Endothelial cell of umbilical vein (primary cell): ENCODE measurements around the gene KIF26A. TPM values are rescaled to one million over a fixed set of nuclear protein-coding genes. Genes with fewer than 3 reads are reported as not detected.

Experiments
- BruUV-seq: library from RNA; stranded (reverse); fragments of 400-500 nt; replicated peaks from 2 replicates; lab custom pipeline; 2021; lab: Mats Ljungman, UMichigan
- CTCF ChIA-PET: fragments of 300-600, 350-600 bp; sonication (Branson Sonifier 250); formaldehyde crosslinking; loops from one replicate; lab custom pipeline; 2021; ENCODE audit warnings: antibody characterized with exemption, inconsistent platforms; lab: Charles Lee
- POLR2A ChIA-PET: fragments of 300-600, 350-600 bp; sonication (Branson Sonifier 250); formaldehyde crosslinking; loops from one replicate; lab custom pipeline; 2021; ENCODE audit warnings: antibody characterized with exemption, inconsistent platforms; lab: Charles Lee
- DNase-seq: peaks from one replicate; pipeline ENCODE4 v3.0.0-alpha.2; 2011; ENCODE audit warnings: low read depth, low spot score
- FAIRE-seq: peaks from 2 replicates; lab custom pipeline; 2011; peaks lifted over from hg19 to GRCh38; lab: Jason Lieb, UNC
- H2AFZ ChIP-seq: 2 replicates; pipeline ENCODE4 v1.6.0; 2012; ENCODE audit warnings: low read depth, low read length, control low read depth, inconsistent platforms
- H3K27ac ChIP-seq: 2 replicates; pipeline ENCODE4 v1.5.1; 2011; ENCODE audit warnings: low read depth, mild to moderate bottlenecking, control low read depth, low read length, moderate library complexity; ENCODE audit not compliant: insufficient read depth
- H3K27me3 ChIP-seq, 2 experiments: 2 replicates each; pipeline versions ENCODE4 v1.6.0 to v1.6.1; 2011; ENCODE audit warnings: low read length in 2 of 2, mixed read lengths in 1 of 2; ENCODE audit not compliant: control insufficient read depth in 2 of 2, insufficient read depth in 2 of 2
- H3K36me3 ChIP-seq, 2 experiments: 2 replicates in 1 of 2; 3 replicates in 1 of 2; pipeline ENCODE4 v1.5.1; 2011; ENCODE audit warnings: low read length in 2 of 2, mild to moderate bottlenecking in 1 of 2, moderate library complexity in 1 of 2; ENCODE audit not compliant: control insufficient read depth in 2 of 2, insufficient read depth in 2 of 2; ENCODE audit errors: extremely low read depth in 1 of 2
- H3K4me1 ChIP-seq: 3 replicates; pipeline ENCODE4 v1.5.1; 2011; ENCODE audit warnings: mild to moderate bottlenecking, low read length; ENCODE audit not compliant: control insufficient read depth, insufficient read depth; ENCODE audit errors: extremely low read depth
- H3K4me2 ChIP-seq: 2 replicates; pipeline ENCODE4 v1.6.1; 2011; ENCODE audit warnings: low read length, control low read depth, mixed read lengths; ENCODE audit not compliant: insufficient read depth
- H3K4me3 ChIP-seq, 3 experiments: fragments of 200-600 bp in 1 of 3; sonication (generic), shearing (Covaris generic) in 1 of 3; replicated peaks in 1 of 3; 2 replicates each; pipeline ENCODE4 v1.5.1; 2011 to 2016; ENCODE audit warnings: control low read depth in 3 of 3, low read length in 3 of 3, mild to moderate bottlenecking in 2 of 3, inconsistent platforms in 1 of 3, low read depth in 1 of 3, moderate library complexity in 1 of 3; ENCODE audit not compliant: insufficient read depth in 1 of 3
- H3K79me2 ChIP-seq: 2 replicates; pipeline ENCODE4 v1.6.0; 2012; ENCODE audit warnings: low read length, inconsistent platforms; ENCODE audit not compliant: control insufficient read depth, insufficient read depth
- H3K9ac ChIP-seq: replicated peaks from 2 replicates; pipeline ENCODE3; 2011; ENCODE audit warnings: low read length, control low read depth; ENCODE audit not compliant: insufficient read depth; ENCODE audit errors: extremely low read depth
- H3K9me1 ChIP-seq: replicated peaks from 3 replicates; pipeline ENCODE4 v1.6.0; 2011; ENCODE audit warnings: mild to moderate bottlenecking, low read length; ENCODE audit not compliant: control insufficient read depth, insufficient read depth; ENCODE audit errors: extremely low read depth
- H3K9me3 ChIP-seq: replicated peaks from 2 replicates; pipeline ENCODE4 v1.5.1; 2012; ENCODE audit warnings: low read length, inconsistent platforms; ENCODE audit not compliant: control insufficient read depth, insufficient read depth
- H4K20me1 ChIP-seq: replicated peaks from 2 replicates; pipeline ENCODE3; 2011; ENCODE audit warnings: mild to moderate bottlenecking, low read length; ENCODE audit not compliant: control insufficient read depth, insufficient read depth; ENCODE audit errors: extremely low read depth
- EZH2 ChIP-seq: IDR thresholded peaks from 2 replicates; pipeline ENCODE4 v1.6.1; 2012; ENCODE audit warnings: borderline replicate concordance, low read depth, mild to moderate bottlenecking, moderate library complexity, low read length, inconsistent platforms; ENCODE audit not compliant: severe bottlenecking
- FOS ChIP-seq: IDR thresholded peaks from 2 replicates; pipeline ENCODE4 v1.6.1; 2011; ENCODE audit warnings: mild to moderate bottlenecking, low read length, moderate library complexity, borderline replicate concordance; ENCODE audit not compliant: insufficient read depth
- JUN ChIP-seq: IDR thresholded peaks from 2 replicates; pipeline ENCODE4 v1.6.1; 2011; ENCODE audit warnings: borderline replicate concordance, low read depth; ENCODE audit not compliant: insufficient read length, insufficient read depth
- MYC ChIP-seq: IDR thresholded peaks from one replicate; pipeline ENCODE4 v1.6.1; 2011; ENCODE audit warnings: mild to moderate bottlenecking, low read depth, low read length
- dilution Hi-C: fragments of 300-500 bp; cut with MboI; formaldehyde crosslinking; loops from one replicate; pipeline ENCODE4 v1.15.0; 2019; ENCODE audit warnings: low sequenced_read_pairs; ENCODE audit not compliant: extremely low pct_ligation_motif_present
- intact Hi-C: fragments of 100-400 bp; cut with micrococcal nuclease; formaldehyde crosslinking; loops from one replicate; pipeline ENCODE4 v1.10.0; 2022
- polyA plus RNA-seq, 4 experiments: library from polyadenylated mRNA; depleted of rRNA in 3 of 4; stranded (reverse) in 3 of 4; unstranded in 1 of 4; fragments of >200 nt; gene quantifications; 2 replicates each; pipeline versions ENCODE4 v1.2.1 to v1.2.3, GENCODE V29; 2011 to 2012; ENCODE audit warnings: missing spikeins in 1 of 4
- total RNA-seq: library from RNA; stranded (reverse); gene quantifications from 2 replicates; pipeline ENCODE4 v1.2.3, GENCODE V29; 2021
- TF ChIP-seq, protein P1 (sequence below): IDR thresholded peaks from 2 replicates; pipeline ENCODE4 v1.6.1; 2011; ENCODE audit not compliant: insufficient read depth, insufficient read length
- TF ChIP-seq, protein P2 (sequence below), 2 donors: IDR thresholded peaks; 1 replicate in 1 of 2; 2 replicates in 1 of 2; pipeline ENCODE4 v1.5.1; 2011; ENCODE audit warnings: low read length in 2 of 2, mild to moderate bottlenecking in 2 of 2, moderate library complexity in 2 of 2, control low read depth in 1 of 2, inconsistent platforms in 1 of 2, low read depth in 1 of 2; ENCODE audit not compliant: insufficient read depth in 1 of 2; ENCODE audit errors: extremely low read depth in 1 of 2

Gene KIF26A
- total and polyA plus RNA-seq, 2 donors (not counting 3 experiments of a cell fraction or from before 2014, with no cell fraction given), result 3.6 to 10.7 TPM

DNA sequence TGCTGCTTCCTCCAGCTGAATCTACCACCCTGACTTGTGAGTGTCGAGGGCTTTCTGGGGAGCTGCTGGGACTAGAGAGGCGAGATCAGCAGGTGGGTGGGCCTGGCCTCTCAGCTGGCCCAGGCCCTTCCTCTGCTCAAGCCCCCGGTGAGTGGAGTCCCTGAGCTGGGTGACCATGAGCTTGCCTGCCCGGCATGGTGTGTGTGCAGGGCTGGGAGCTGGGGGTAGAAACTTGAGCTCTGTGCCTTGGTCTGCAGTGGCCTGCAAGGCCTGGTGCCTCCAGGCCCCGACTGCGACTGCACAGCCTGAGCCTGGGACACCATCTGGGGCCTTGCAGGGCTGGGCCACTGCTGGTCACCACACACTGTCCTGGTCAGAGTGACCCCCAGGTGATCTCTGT lies 67.4 kb downstream of the KIF26A start:
- Histone ChIP-seq H3K4me2 (no peak overlapping the region), H3K9ac (no peak overlapping the region), H3K36me3 (no peaks in the 10 kb centered on the region), H3K4me3 (no peak overlapping the region), H3K79me2 (no peaks in the 10 kb centered on the region), H3K27ac (no peak overlapping the region), H3K27me3 (peaks cover 0 to 3% of the 10 kb centered on the region in 2 experiments), H3K4me1 (no peaks in the 10 kb centered on the region), H2AFZ (no peak overlapping the region), H4K20me1 (no peaks in the 10 kb centered on the region), H3K9me1 (no peaks in the 10 kb centered on the region), H3K9me3 (no peaks in the 10 kb centered on the region)
- BruUV-seq, result no TSS peak
- TF ChIP-seq, protein P1, sequence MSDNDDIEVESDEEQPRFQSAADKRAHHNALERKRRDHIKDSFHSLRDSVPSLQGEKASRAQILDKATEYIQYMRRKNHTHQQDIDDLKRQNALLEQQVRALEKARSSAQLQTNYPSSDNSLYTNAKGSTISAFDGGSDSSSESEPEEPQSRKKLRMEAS, result no peak
- TF ChIP-seq FOS, result no peak
- no peak for TF ChIP-seq MYC
- no peak for TF ChIP-seq JUN
- no peak for TF ChIP-seq EZH2
- TF ChIP-seq, protein P2, sequence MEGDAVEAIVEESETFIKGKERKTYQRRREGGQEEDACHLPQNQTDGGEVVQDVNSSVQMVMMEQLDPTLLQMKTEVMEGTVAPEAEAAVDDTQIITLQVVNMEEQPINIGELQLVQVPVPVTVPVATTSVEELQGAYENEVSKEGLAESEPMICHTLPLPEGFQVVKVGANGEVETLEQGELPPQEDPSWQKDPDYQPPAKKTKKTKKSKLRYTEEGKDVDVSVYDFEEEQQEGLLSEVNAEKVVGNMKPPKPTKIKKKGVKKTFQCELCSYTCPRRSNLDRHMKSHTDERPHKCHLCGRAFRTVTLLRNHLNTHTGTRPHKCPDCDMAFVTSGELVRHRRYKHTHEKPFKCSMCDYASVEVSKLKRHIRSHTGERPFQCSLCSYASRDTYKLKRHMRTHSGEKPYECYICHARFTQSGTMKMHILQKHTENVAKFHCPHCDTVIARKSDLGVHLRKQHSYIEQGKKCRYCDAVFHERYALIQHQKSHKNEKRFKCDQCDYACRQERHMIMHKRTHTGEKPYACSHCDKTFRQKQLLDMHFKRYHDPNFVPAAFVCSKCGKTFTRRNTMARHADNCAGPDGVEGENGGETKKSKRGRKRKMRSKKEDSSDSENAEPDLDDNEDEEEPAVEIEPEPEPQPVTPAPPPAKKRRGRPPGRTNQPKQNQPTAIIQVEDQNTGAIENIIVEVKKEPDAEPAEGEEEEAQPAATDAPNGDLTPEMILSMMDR (IDR thresholded peaks at IDR 0.05; ENCODE audit: extremely low read depth in 1 of 2, insufficient read depth in 1 of 2, low read depth in 1 of 2, low read length in 2 of 2), result no peak
- intact Hi-C loops, result no loop called here
- FAIRE-seq (no peak), DNase-seq (no peak)
- dilution Hi-C loops, result no loop called here
- CTCF ChIA-PET, result interaction anchor here (1.4 kb wide), 1 partner anchor 68 kb away, joined by 3 read pairs; no protein-coding TSS in a partner anchor
- POLR2A ChIA-PET, result no interaction called here
